Measurements from ENCODE around the gene CAMTA1. TPM values are rescaled to one million over a fixed set of nuclear protein-coding genes. Genes with fewer than 3 reads are reported as not detected.

Gene CAMTA1
- total and polyA plus RNA-seq, 2 donors = 53.3 to 115 TPM

- 49% methylated on average over 17 of the region's 17 CpGs for WGBS
- Histone ChIP-seq H3K36me3 (ENCODE audit: insufficient read depth) (no peaks in the 10 kb centered on the region), H3K4me1 (ENCODE audit: insufficient read depth) (no peaks in the 10 kb centered on the region), H3K4me3 (ENCODE audit: low read depth, low read length) (no peak overlapping the region), H3K27ac (ENCODE audit: low read depth) (no peak overlapping the region)
- DNase-seq (ENCODE audit: extremely low spot score) = no peak
These were observed 691.8 kb downstream of the CAMTA1 start for GRCh38 chr1:7476861-7477547.

GRCh38 chr1:7477593-7477992, 692.3 kb downstream of the CAMTA1 start:
- no peaks in the 10 kb centered on the region for H3K4me1 ChIP-seq (ENCODE audit: insufficient read depth)
- 80% methylated on average over 12 of the region's 12 CpGs for WGBS
- H3K27ac ChIP-seq (ENCODE audit: low read depth) = no peak overlapping the region
- no peak overlapping the region for H3K4me3 ChIP-seq (ENCODE audit: low read depth, low read length)
- H3K36me3 ChIP-seq (ENCODE audit: insufficient read depth) = no peaks in the 10 kb centered on the region
- no peak for DNase-seq (ENCODE audit: extremely low spot score)

- Histone ChIP-seq H3K36me3 (ENCODE audit: insufficient read depth) (no peaks in the 10 kb centered on the region), H3K4me1 (ENCODE audit: insufficient read depth) (no peaks in the 10 kb centered on the region), H3K27ac (ENCODE audit: low read depth) (no peak overlapping the region), H3K4me3 (ENCODE audit: low read depth, low read length) (no peak overlapping the region)
- WGBS = 46% methylated on average over 13 of the region's 13 CpGs
- DNase-seq (ENCODE audit: extremely low spot score) = no peak
These were observed 693.0 kb downstream of the CAMTA1 start for GRCh38 chr1:7478142-7478790.

- DNase-seq (ENCODE audit: extremely low spot score) = no peak
- 43% methylated on average over 14 of the region's 14 CpGs for WGBS
- H3K27ac ChIP-seq (ENCODE audit: low read depth) = no peak overlapping the region
These were observed 693.7 kb downstream of the CAMTA1 start for GRCh38 chr1:7478809-7479499.

GRCh38 chr1:7479571-7479970, 694.3 kb downstream of the CAMTA1 start:
- no peak overlapping the region for H3K27ac ChIP-seq (ENCODE audit: low read depth)
- no peaks in the 10 kb centered on the region for H3K4me1 ChIP-seq (ENCODE audit: insufficient read depth)
- no peak overlapping the region for H3K4me3 ChIP-seq (ENCODE audit: low read depth, low read length)
- H3K36me3 ChIP-seq (ENCODE audit: insufficient read depth) = no peaks in the 10 kb centered on the region
- WGBS = 96% methylated on average over 3 of the region's 3 CpGs
- no peak for DNase-seq (ENCODE audit: extremely low spot score)

More at GRCh38 chr1:7478809-7479499, 693.7 kb downstream of the CAMTA1 start:
- Histone ChIP-seq H3K36me3 (ENCODE audit: insufficient read depth) (no peaks in the 10 kb centered on the region), H3K4me1 (ENCODE audit: insufficient read depth) (no peaks in the 10 kb centered on the region), H3K4me3 (ENCODE audit: low read depth, low read length) (no peak overlapping the region)

- WGBS = 78% methylated on average over 3 of the region's 3 CpGs
- no peaks in the 10 kb centered on the region for H3K4me1 ChIP-seq (ENCODE audit: insufficient read depth)
- H3K36me3 ChIP-seq (ENCODE audit: insufficient read depth) = no peaks in the 10 kb centered on the region
- no peak overlapping the region for H3K4me3 ChIP-seq (ENCODE audit: low read depth, low read length)
- no peak overlapping the region for H3K27ac ChIP-seq (ENCODE audit: low read depth)
- DNase-seq (ENCODE audit: extremely low spot score) = no peak
These were observed 695.9 kb downstream of the CAMTA1 start for GRCh38 chr1:7481194-7481593.

- no peak for DNase-seq (ENCODE audit: extremely low spot score)
- Histone ChIP-seq H3K36me3 (ENCODE audit: insufficient read depth) (no peaks in the 10 kb centered on the region), H3K4me1 (ENCODE audit: insufficient read depth) (no peaks in the 10 kb centered on the region), H3K27ac (ENCODE audit: low read depth) (no peak overlapping the region), H3K4me3 (ENCODE audit: low read depth, low read length) (no peak overlapping the region)
- WGBS = 78% methylated on average over 6 of the region's 6 CpGs
These were observed 696.8 kb downstream of the CAMTA1 start for GRCh38 chr1:7482077-7482476.

GRCh38 chr1:7482772-7483495, 697.7 kb downstream of the CAMTA1 start:
- no peaks in the 10 kb centered on the region for H3K4me1 ChIP-seq (ENCODE audit: insufficient read depth)
- no peak overlapping the region for H3K27ac ChIP-seq (ENCODE audit: low read depth)
- no peaks in the 10 kb centered on the region for H3K36me3 ChIP-seq (ENCODE audit: insufficient read depth)
- WGBS = 68% methylated on average over 10 of the region's 10 CpGs
- H3K4me3 ChIP-seq (ENCODE audit: low read depth, low read length) = no peak overlapping the region
- no peak for DNase-seq (ENCODE audit: extremely low spot score)

GRCh38 chr1:7483634-7484383, 698.6 kb downstream of the CAMTA1 start:
- H3K4me1 ChIP-seq (ENCODE audit: insufficient read depth) = no peaks in the 10 kb centered on the region
- no peaks in the 10 kb centered on the region for H3K36me3 ChIP-seq (ENCODE audit: insufficient read depth)
- WGBS = 89% methylated on average over 13 of the region's 13 CpGs
- no peak overlapping the region for H3K4me3 ChIP-seq (ENCODE audit: low read depth, low read length)
- DNase-seq (ENCODE audit: extremely low spot score) = no peak
- H3K27ac ChIP-seq (ENCODE audit: low read depth) = no peak overlapping the region

- DNase-seq (ENCODE audit: extremely low spot score) = no peak
- H3K36me3 ChIP-seq (ENCODE audit: insufficient read depth) = no peaks in the 10 kb centered on the region
- no peaks in the 10 kb centered on the region for H3K4me1 ChIP-seq (ENCODE audit: insufficient read depth)
- WGBS = 86% methylated on average over 10 of the region's 10 CpGs
- no peak overlapping the region for H3K4me3 ChIP-seq (ENCODE audit: low read depth, low read length)
- H3K27ac ChIP-seq (ENCODE audit: low read depth) = no peak overlapping the region
These were observed 700.0 kb downstream of the CAMTA1 start for GRCh38 chr1:7485086-7485780.

- Histone ChIP-seq H3K36me3 (ENCODE audit: insufficient read depth) (no peaks in the 10 kb centered on the region), H3K4me3 (ENCODE audit: low read depth, low read length) (no peak overlapping the region), H3K27ac (ENCODE audit: low read depth) (no peak overlapping the region), H3K4me1 (ENCODE audit: insufficient read depth) (no peaks in the 10 kb centered on the region)
- DNase-seq (ENCODE audit: extremely low spot score) = no peak
- WGBS = 90% methylated on average over 6 of the region's 6 CpGs
These were observed 700.6 kb downstream of the CAMTA1 start for GRCh38 chr1:7485826-7486225.

- 86% methylated on average over 8 of the region's 8 CpGs for WGBS
- Histone ChIP-seq H3K36me3 (ENCODE audit: insufficient read depth) (no peaks in the 10 kb centered on the region), H3K27ac (ENCODE audit: low read depth) (no peak overlapping the region), H3K4me1 (ENCODE audit: insufficient read depth) (no peaks in the 10 kb centered on the region), H3K4me3 (ENCODE audit: low read depth, low read length) (no peak overlapping the region)
- no peak for DNase-seq (ENCODE audit: extremely low spot score)
These were observed 702.7 kb downstream of the CAMTA1 start for GRCh38 chr1:7487766-7488474.
